ENCODE data around the gene HIVEP1. TPM values are rescaled to one million over a fixed set of nuclear protein-coding genes. Genes with fewer than 3 reads are reported as not detected.

HIVEP1 gene
- polyA plus RNA-seq, 1 experiment: 13.9 TPM

GRCh38 chr6:12113190-12113577, 101.1 kb downstream of the HIVEP1 start:
- Histone ChIP-seq H3K27ac (ENCODE audit: low read depth, low read length) (peak overlapping the region; percentile 48), H3K9me3 (ENCODE audit: control insufficient read depth, insufficient read depth, low read length) (peaks cover 8% of the 10 kb centered on the region), H3K27me3 (ENCODE audit: control insufficient read depth, insufficient read depth, low read length) (no peaks in the 10 kb centered on the region), H3K4me3 (ENCODE audit: low read depth, low read length) (no peak overlapping the region)
- CTCF ChIA-PET: no interaction called here
- TF ChIP-seq, protein P1, sequence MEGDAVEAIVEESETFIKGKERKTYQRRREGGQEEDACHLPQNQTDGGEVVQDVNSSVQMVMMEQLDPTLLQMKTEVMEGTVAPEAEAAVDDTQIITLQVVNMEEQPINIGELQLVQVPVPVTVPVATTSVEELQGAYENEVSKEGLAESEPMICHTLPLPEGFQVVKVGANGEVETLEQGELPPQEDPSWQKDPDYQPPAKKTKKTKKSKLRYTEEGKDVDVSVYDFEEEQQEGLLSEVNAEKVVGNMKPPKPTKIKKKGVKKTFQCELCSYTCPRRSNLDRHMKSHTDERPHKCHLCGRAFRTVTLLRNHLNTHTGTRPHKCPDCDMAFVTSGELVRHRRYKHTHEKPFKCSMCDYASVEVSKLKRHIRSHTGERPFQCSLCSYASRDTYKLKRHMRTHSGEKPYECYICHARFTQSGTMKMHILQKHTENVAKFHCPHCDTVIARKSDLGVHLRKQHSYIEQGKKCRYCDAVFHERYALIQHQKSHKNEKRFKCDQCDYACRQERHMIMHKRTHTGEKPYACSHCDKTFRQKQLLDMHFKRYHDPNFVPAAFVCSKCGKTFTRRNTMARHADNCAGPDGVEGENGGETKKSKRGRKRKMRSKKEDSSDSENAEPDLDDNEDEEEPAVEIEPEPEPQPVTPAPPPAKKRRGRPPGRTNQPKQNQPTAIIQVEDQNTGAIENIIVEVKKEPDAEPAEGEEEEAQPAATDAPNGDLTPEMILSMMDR (IDR thresholded peaks at IDR 0.05; ENCODE audit: low read depth, low read length): no peak
- peak; percentile 16 for DNase-seq (ENCODE audit: low read depth, low spot score)
- POLR2A ChIA-PET: no interaction called here

DNA sequence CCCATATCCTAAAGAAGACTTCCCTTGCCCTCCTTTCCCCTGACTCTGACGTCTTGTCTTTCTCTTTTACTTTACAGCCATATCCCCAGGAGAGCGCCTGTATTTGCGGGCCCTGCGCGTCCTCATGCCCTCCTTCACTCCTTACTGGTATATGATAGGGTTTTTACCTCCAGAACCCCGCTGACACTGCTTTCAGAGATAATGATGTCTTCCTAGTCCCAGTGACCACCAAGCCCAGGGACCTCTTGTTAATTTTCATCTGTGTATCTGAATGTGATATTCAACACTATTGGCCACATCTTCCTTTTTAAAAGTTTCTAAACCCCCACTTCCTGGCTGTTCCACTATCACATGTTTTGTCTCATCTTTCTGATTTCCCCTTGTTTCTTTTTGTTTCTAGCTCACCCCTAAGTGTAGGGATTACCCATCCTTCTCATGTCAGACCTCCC, 102.0 kb downstream of the HIVEP1 start:
- H3K27me3 ChIP-seq (ENCODE audit: control insufficient read depth, insufficient read depth, low read length): no peaks in the 10 kb centered on the region
- ChIA-PET POLR2A (no interaction called here), CTCF (no interaction called here)
- H3K27ac ChIP-seq (ENCODE audit: low read depth, low read length): no peak overlapping the region
- peaks cover 6% of the 10 kb centered on the region; the same call in 1 of the 2 replicates for H3K9me3 ChIP-seq (ENCODE audit: control insufficient read depth, insufficient read depth, low read length)
- no peak overlapping the region for H3K4me3 ChIP-seq (ENCODE audit: low read depth, low read length)
- no peak for DNase-seq (ENCODE audit: low read depth, low spot score)
- TF ChIP-seq, protein P1 (IDR thresholded peaks at IDR 0.05; ENCODE audit: low read depth, low read length): no peak

GRCh38 chr6:12115001-12115400, 102.9 kb downstream of the HIVEP1 start:
- H3K27ac ChIP-seq (ENCODE audit: low read depth, low read length): no peak overlapping the region
- H3K27me3 ChIP-seq (ENCODE audit: control insufficient read depth, insufficient read depth, low read length): no peaks in the 10 kb centered on the region
- POLR2A ChIA-PET: no interaction called here
- CTCF ChIA-PET: no interaction called here
- H3K4me3 ChIP-seq (ENCODE audit: low read depth, low read length): no peak overlapping the region
- TF ChIP-seq, protein P1 (IDR thresholded peaks at IDR 0.05; ENCODE audit: low read depth, low read length): no peak
- H3K9me3 ChIP-seq (ENCODE audit: control insufficient read depth, insufficient read depth, low read length): peaks cover 6% of the 10 kb centered on the region; the same call in 1 of the 2 replicates
- no peak for DNase-seq (ENCODE audit: low read depth, low spot score)

GRCh38 chr6:12115492-12115891, 103.4 kb downstream of the HIVEP1 start:
- ChIA-PET POLR2A (no interaction called here), CTCF (no interaction called here)
- Histone ChIP-seq H3K9me3 (ENCODE audit: control insufficient read depth, insufficient read depth, low read length) (peaks cover 6% of the 10 kb centered on the region; the same call in 1 of the 2 replicates), H3K4me3 (ENCODE audit: low read depth, low read length) (no peak overlapping the region), H3K27me3 (ENCODE audit: control insufficient read depth, insufficient read depth, low read length) (no peaks in the 10 kb centered on the region), H3K27ac (ENCODE audit: low read depth, low read length) (no peak overlapping the region)
- TF ChIP-seq, protein P1 (IDR thresholded peaks at IDR 0.05; ENCODE audit: low read depth, low read length): no peak
- no peak for DNase-seq (ENCODE audit: low read depth, low spot score)

- TF ChIP-seq, protein P1 (IDR thresholded peaks at IDR 0.05; ENCODE audit: low read depth, low read length): no peak
- POLR2A ChIA-PET: no interaction called here
Measured at GRCh38 chr6:12116264-12116800, 104.2 kb downstream of the HIVEP1 start.

More at GRCh38 chr6:12116264-12116800, 104.2 kb downstream of the HIVEP1 start:
- no peak for DNase-seq (ENCODE audit: low read depth, low spot score)
- Histone ChIP-seq H3K9me3 (ENCODE audit: control insufficient read depth, insufficient read depth, low read length) (peaks cover 6% of the 10 kb centered on the region; the same call in 1 of the 2 replicates), H3K4me3 (ENCODE audit: low read depth, low read length) (no peak overlapping the region), H3K27me3 (ENCODE audit: control insufficient read depth, insufficient read depth, low read length) (no peaks in the 10 kb centered on the region), H3K27ac (ENCODE audit: low read depth, low read length) (no peak overlapping the region)
- CTCF ChIA-PET: no interaction called here

Measured in AG04450 (cell line).